Posterior vena cava (tissue), 2 donors: ENCODE measurements around the gene IBA57. TPM values are rescaled to one million over a fixed set of nuclear protein-coding genes. Genes with fewer than 3 reads are reported as not detected.
A peak's percentile ranks its signal among the peaks of the same experiment; 100 is the strongest.
"Not testable (repeated sequence)": the region's sequence is repeated elsewhere in the genome, so short reads cannot be mapped to it uniquely, and the experiment has no call there.

Source experiments
- DNase-seq: peaks from one replicate; pipeline ENCODE4 v3.0.0-alpha.2; 2020; ENCODE audit warnings: low spot score
- intact Hi-C, 2 donors: fragments of 100-400 bp; cut with DNase I; formaldehyde crosslinking; loops; one replicate each; pipeline versions ENCODE4 v1.14.1 to v1.14.2; 2022 to 2023
- total RNA-seq, 2 donors: library from RNA; stranded (reverse); fragmentation: NEBNext Ultra II Directional; extraction: Animal tissue kit (Norgen Biotek cat#: 25700); gene quantifications; one replicate each; pipeline ENCODE4 v1.2.1, GENCODE V29; 2021
- donor health status: DM: yes; HTN: yes; CAD: no.
- donor health status: DM: yes; HTN: yes; CAD: no.

IBA57 gene
- total RNA-seq, 2 donors from 2014 or later = 7.4 to 7.8 TPM

- intact Hi-C loops = no loop called here
- no peak for DNase-seq
These were observed 52.1 kb downstream of the IBA57 start for GRCh38 chr1:228217551-228218344.

- intact Hi-C loops = no loop called here
- DNase-seq = no peak
These were observed 53.1 kb downstream of the IBA57 start for GRCh38 chr1:228218513-228219244.

- peak; percentile 62 for DNase-seq
- intact Hi-C loops = no loop called here
These were observed 53.8 kb downstream of the IBA57 start for GRCh38 chr1:228219245-228219961.

GRCh38 chr1:228219962-228220780 lies 54.6 kb downstream of the IBA57 start:
- intact Hi-C loops = no loop called here

GRCh38 chr1:228221097-228221496 lies 55.5 kb downstream of the IBA57 start:
- intact Hi-C loops = not testable (repeated sequence)

More at GRCh38 chr1:228219962-228220780, 54.6 kb downstream of the IBA57 start:
- DNase-seq = peak; percentile 62

GRCh38 chr1:228222548-228222947 lies 56.9 kb downstream of the IBA57 start:
- intact Hi-C loops = no loop called here
- peak; percentile 7 for DNase-seq

More at GRCh38 chr1:228221097-228221496, 55.5 kb downstream of the IBA57 start:
- not testable (repeated sequence) for DNase-seq

GRCh38 chr1:228224198-228225164 lies 58.9 kb downstream of the IBA57 start:
- intact Hi-C loops = no loop called here
- peak; percentile 47 for DNase-seq

GRCh38 chr1:228225165-228225710 lies 59.6 kb downstream of the IBA57 start:
- intact Hi-C loops = no loop called here
- no peak for DNase-seq

- intact Hi-C loops = no loop called here
- DNase-seq = peak; percentile 37
These were observed 60.1 kb downstream of the IBA57 start for GRCh38 chr1:228225740-228226139.

GRCh38 chr1:228226141-228226874 lies 60.7 kb downstream of the IBA57 start:
- peak; percentile 66 for DNase-seq
- intact Hi-C loops = no loop called here

- intact Hi-C loops = no loop called here
- DNase-seq = no peak
These were observed 61.6 kb downstream of the IBA57 start for GRCh38 chr1:228226956-228227791.

- intact Hi-C loops, DNase-seq: not testable (repeated sequence)
These were observed 62.5 kb downstream of the IBA57 start for GRCh38 chr1:228228147-228228546.

GRCh38 chr1:228228601-228229074 lies 63.0 kb downstream of the IBA57 start:
- intact Hi-C loops = no loop called here
- DNase-seq = no peak

GRCh38 chr1:228231189-228231588 lies 65.6 kb downstream of the IBA57 start:
- intact Hi-C loops = no loop called here
- DNase-seq = no peak
